K562 (cell line): ENCODE measurements around the gene PIGQ. TPM values are rescaled to one million over a fixed set of nuclear protein-coding genes. Genes with fewer than 3 reads are reported as not detected.

Experiments
- E2F1 ChIP-seq: sonication (generic); formaldehyde crosslinking; IDR thresholded peaks from 2 replicates; pipeline ENCODE4 v1.8.1; 2023; ENCODE audit warnings: mild to moderate bottlenecking, missing genetic modification reagents, moderate library complexity
- E2F6 ChIP-seq, 2 experiments: IDR thresholded peaks; 2 replicates each; pipeline ENCODE4 v1.6.1; 2011; ENCODE audit warnings: borderline replicate concordance in 1 of 2, control low read depth in 1 of 2, low read depth in 1 of 2, low read length in 1 of 2, mild to moderate bottlenecking in 1 of 2, mixed read lengths in 1 of 2, moderate library complexity in 1 of 2; ENCODE audit not compliant: insufficient read depth in 1 of 2, insufficient read length in 1 of 2, poor library complexity in 1 of 2, severe bottlenecking in 1 of 2; ENCODE audit errors: extremely low read depth in 1 of 2
- E2F8 ChIP-seq: fragments of 450-650 bp; IDR thresholded peaks from 2 replicates; pipeline ENCODE4 v1.7.1; 2018; ENCODE audit warnings: mild to moderate bottlenecking, low read depth; ENCODE audit not compliant: partially characterized antibody
- MGA ChIP-seq: fragments of 450-650 bp; IDR thresholded peaks from 2 replicates; pipeline ENCODE4 v1.6.1; 2016; ENCODE audit warnings: mild to moderate bottlenecking, moderate library complexity
- TAF1 ChIP-seq: IDR thresholded peaks from 2 replicates; pipeline ENCODE4 v1.6.1; 2011; ENCODE audit warnings: mild to moderate bottlenecking, low read length, moderate library complexity; ENCODE audit not compliant: insufficient read depth, control insufficient read depth, severe bottlenecking; ENCODE audit errors: extremely low read depth
- TCFL5 ChIP-seq: fragments of 250-450 bp; sonication (Bioruptor Pico); conservative IDR thresholded peaks from 2 replicates; pipeline ENCODE4 v1.6.1; 2021; ENCODE audit warnings: mild to moderate bottlenecking, moderate library complexity, matching md5 sums
- polyA plus RNA-seq, 8 experiments: library from polyadenylated mRNA; depleted of rRNA in 4 of 8; stranded (reverse) in 5 of 8; unstranded in 3 of 8; fragments of >200 nt; fragmentation: Nextera tagmentation in 2 of 8; fragmentation: Illumina TruSeq in 1 of 8; extraction: Ambion mirVana in 2 of 8; extraction: Trizol in 1 of 8; gene quantifications; 2 replicates each; pipeline versions ENCODE4 v1.2.1 to v1.2.3, GENCODE V29; 2011 to 2014; ENCODE audit warnings: inconsistent platforms in 1 of 8, missing spikeins in 1 of 8
- total RNA-seq, 7 experiments: library from RNA; depleted of rRNA in 6 of 7; stranded (reverse); fragments of >200 nt in 6 of 7; fragmentation: Illumina TruSeq in 2 of 7; extraction: Trizol in 2 of 7; gene quantifications; 2 replicates each; pipeline versions ENCODE4 v1.2.1 to v1.2.3, GENCODE V29; 2011 to 2021; ENCODE audit warnings: low replicate concordance in 1 of 7

Gene PIGQ
- total and polyA plus RNA-seq, 9 of the 15 experiments (the other 6 are each of a cell fraction or from before 2014, with no cell fraction given) = 0.20 to 49.6 (median 11.7) TPM

GRCh38 chr16:526181-527014 is 43.4 kb upstream of the PIGQ start (continued):
- peak; percentile 86 for TF ChIP-seq MGA
- no peak for TF ChIP-seq E2F8
- peak; percentile 91 to 96 for TF ChIP-seq E2F6 (IDR thresholded peaks at IDR 0.05; ENCODE audit: borderline replicate concordance in 1 of 2, extremely low read depth in 1 of 2, insufficient read depth in 1 of 2, insufficient read length in 1 of 2, low read depth in 1 of 2, low read length in 1 of 2, poor library complexity in 1 of 2, severe bottlenecking in 1 of 2)
- TF ChIP-seq TCFL5 (CRISPR knock-in tag) = no peak
- peak; percentile 18 for TF ChIP-seq TAF1
- TF ChIP-seq E2F1 (CRISPR knock-in tag) = no peak
